ENCODE results near the gene BCAN.

GRCh38 chr1:156645666-156646065 is 3.7 kb downstream of the BCAN start:
- TF ChIP-seq CTCF (IDR thresholded peaks at IDR 0.05) (no peak), POLR2A (IDR thresholded peaks at IDR 0.05) (no peak)

Data from lower leg skin (tissue), 3 donors.